ENCODE measurements around the gene BRF1.

The BRF1 gene

DNA sequence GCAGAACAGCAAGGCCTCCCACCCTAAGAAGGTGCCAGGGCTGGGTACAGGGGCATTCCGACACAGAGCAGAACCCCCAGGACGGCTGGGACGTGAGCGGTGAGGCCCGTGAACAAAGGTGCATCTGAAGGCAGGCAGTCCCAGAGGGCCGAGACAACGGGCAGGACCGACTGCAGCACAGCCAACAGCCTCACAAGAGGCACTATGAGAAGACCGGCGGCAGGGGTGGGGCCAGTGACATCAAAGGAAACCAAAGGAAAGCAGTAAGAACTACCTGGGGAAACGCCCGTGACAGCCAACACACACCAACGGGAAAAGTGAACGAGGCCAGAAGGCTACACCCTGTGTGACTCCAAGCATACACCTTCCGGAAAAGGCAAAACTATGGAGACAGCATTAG is 43.3 kb downstream of the BRF1 start:
- no peak for DNase-seq

- no peak for DNase-seq
These were observed 44.4 kb downstream of the BRF1 start for GRCh38 chr14:105256292-105256960.

GRCh38 chr14:105255021-105255507 is 45.7 kb downstream of the BRF1 start:
- no peak for DNase-seq

GRCh38 chr14:105253329-105253682 is 47.5 kb downstream of the BRF1 start:
- DNase-seq, result no peak

DNA sequence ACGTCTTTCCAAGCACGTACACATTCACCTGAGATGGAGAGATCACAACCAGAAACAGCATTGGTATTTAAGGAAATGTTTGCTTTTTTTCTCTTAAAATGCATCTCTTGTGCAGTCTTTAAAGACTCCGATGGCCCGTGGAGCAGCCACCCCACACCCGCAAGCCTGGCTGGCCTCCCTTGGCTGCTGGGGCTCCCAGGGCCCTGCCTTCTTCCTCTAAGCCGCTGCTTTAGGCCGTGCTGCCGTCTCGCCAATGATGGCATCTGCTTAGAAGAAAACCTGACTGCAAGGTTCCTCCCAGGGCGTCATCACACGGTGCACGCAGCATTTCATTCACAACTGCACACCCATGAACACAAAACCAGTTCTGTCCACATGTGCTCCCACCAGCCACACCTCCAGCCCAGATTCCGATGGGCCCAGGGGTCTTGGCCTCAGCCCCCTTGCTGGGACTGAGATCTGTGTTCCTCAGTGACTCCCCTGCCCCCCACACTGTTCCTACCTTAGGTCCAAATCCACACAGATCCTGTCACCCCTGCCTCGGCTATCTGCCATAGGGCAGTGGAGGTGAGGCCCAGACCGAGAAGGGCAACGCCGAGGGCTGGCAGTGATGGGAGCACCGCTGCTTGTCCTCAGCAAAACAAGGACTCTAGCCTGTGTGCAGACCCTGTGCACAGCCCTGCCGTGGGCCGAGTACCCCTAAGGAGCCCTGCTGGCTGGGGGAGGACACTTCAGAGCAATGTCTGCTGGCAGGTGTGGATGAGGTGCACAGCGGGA is 48.1 kb downstream of the BRF1 start:
- no peak for DNase-seq

GRCh38 chr14:105251920-105252319 is 48.9 kb downstream of the BRF1 start:
- DNase-seq, result no peak

- DNase-seq, result no peak
These were observed 49.8 kb downstream of the BRF1 start for GRCh38 chr14:105250986-105251385.

DNA sequence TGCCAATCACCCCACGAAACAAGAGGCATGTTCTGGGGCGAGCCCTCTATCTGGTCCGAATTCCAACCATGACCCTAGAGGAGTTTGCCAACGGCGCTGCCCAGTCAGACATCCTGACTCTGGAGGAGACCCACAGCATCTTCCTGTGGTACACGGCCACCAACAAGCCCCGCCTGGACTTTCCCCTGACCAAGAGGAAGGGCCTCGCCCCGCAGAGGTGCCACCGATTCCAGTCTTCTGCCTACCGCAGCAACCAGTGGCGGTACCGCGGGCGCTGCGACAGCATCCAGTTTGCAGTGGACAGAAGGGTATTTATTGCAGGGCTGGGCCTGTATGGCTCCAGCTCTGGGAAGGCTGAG is 50.8 kb downstream of the BRF1 start:
- no peak for DNase-seq

GRCh38 chr14:105249182-105250007 is 51.4 kb downstream of the BRF1 start:
- no peak for DNase-seq

DNA sequence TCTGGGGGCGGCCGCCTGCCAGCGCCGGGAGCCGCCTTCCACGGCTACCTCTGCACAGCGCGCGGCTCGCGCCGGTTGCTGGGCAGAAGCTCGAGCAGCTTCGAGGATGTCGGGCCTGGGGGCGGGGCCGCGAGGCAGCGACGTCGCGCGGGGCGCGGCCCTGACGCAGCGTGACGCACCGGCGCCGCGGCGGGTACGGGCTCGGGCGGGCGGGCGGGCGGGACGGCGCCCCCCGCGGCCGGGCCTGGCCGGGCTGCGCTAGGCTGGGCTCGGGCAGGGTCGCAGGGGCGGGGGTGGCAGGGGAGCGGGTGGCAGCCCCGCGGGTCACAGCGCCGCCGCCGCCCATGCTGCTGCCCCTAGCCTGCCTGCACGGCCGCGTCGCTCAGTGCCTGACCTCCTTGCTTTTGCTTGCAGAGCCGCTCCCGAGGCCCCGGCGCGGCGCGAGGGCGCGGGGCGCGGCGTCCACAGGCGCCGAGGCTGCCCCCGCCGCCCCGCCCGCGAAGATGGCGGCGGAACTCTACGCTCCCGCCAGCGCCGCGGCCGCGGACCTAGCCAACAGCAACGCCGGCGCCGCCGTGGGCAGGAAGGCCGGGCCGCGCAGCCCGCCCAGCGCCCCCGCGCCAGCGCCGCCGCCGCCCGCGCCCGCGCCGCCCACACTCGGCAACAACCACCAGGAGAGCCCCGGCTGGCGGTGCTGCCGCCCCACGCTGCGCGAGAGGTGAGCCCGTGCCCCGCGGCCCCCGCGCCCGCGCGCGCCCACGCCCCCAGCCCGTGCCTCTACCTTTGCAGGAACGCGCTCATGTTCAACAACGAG is 52.2 kb downstream of the BRF1 start, which contains the start of gene BTBD6:
Gene BTBD6 (plus strand): TSS at position 166 of the 814 bp plus-strand sequence. CDS start 179 bp downstream, at position 345.
- peak; percentile 96 for DNase-seq

GRCh38 chr14:105247715-105248367 is 53.0 kb downstream of the BRF1 start:
- no peak for DNase-seq

- no peak for DNase-seq
These were observed 53.8 kb downstream of the BRF1 start for GRCh38 chr14:105247026-105247425.

- DNase-seq, result no peak
These were observed 56.5 kb downstream of the BRF1 start for GRCh38 chr14:105244334-105244733.

GRCh38 chr14:105241641-105242040 is 59.2 kb downstream of the BRF1 start:
- no peak for DNase-seq

DNA sequence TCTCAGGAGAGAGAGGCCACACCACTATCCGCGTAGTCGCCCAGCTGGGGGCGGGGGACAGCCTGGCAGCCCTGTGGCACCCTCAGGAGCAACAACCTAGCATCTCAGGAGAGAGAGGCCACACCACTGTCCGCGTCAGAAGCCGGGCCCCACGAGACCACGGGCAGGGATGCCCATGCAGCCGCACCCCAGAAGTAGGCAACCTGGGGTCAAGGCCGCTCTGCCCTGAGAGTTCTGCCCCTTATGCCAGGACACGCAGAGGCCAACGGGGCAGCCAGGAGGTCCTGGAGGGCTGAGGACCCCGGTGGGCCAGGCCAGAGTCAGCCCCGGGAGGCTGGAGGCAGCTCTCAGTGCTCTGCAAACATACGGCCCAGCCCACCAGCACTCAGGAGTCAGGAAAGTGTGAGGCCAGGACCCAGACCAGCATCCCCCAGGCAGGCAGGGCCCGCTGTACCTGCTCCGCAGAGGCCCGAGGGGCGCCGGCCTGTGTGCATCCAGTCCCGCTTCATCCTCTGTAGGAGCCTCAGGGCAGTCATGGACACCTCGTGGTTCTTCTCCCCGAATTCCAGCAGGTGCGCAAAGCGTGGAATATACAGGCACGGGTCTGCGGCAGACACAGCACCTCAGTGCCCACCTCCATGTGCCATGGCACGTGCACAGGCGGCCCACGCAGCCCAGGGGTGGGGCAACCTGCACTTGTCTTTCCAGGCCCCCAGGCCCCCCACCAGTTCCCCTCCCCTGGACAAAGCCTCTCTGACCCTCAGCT is 59.8 kb downstream of the BRF1 start:
- DNase-seq, result no peak

DNA sequence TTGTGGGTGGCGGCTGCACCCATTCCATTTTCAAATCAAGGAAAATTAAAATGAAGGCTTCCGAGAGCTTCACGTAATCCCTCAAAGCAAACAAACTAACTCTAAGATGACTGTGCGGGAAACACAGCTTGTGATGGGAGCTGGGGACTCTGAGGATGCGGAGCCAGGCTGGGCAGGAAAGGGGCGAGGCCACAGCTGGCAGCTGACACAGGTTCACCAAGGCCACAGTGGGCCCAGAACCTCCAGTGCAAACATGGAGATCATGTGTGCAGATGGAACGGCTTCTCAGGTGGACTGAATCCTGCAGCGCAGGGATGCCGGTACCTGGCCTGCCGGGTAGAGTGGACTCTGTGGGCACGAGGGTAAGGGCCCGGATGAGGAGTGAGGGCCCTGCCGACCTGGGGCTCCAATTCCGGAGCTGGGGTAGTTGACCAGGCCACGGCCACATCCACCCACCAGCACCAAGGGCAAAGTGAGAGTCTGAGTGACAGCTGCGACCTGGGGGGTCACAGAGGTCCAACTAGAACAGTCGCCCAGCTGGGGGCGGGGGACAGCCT is 71.6 kb downstream of the BRF1 start:
- DNase-seq, result no peak

- no peak for DNase-seq
These were observed 72.2 kb downstream of the BRF1 start for GRCh38 chr14:105228562-105228961.

DNA sequence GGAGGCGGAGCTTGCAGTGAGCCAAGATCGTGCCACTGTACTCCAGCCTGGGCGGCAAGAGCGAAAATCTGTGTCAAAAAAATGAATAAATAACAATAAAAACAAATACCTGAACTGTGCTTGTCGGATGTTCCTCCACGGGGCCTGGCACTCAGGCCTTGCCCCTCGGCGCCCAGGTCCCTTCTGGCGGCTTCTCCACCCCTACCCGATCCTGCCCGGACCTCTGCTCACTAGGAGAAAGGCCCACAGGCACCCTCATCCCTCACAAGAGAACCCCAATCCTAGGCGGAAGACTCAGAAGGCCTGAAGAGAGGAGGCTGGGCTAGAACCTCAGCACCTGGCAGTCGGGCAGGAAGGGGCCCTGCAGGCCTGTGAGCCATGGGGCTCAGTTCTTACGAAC is 73.5 kb downstream of the BRF1 start:
- no peak for DNase-seq

GRCh38 chr14:105226198-105226597 is 74.6 kb downstream of the BRF1 start:
- DNase-seq, result no peak

- no peak for DNase-seq
These were observed 75.8 kb downstream of the BRF1 start for GRCh38 chr14:105224845-105225570.

Data from activated effector memory CD4-positive, alpha-beta T cell treated with anti-CD3 and anti-CD28 coated beads, Interleukin-2, amount 50 U/mL, for 16 hours (primary cell).